ENCODE measurements around the gene NEGR1.
A peak's percentile ranks its signal among the peaks of the same experiment; 100 is the strongest.

Gene NEGR1

GRCh38 chr1:71834601-71835441 is 447.5 kb downstream of the NEGR1 start:
- DNase-seq, result no peak

DNA sequence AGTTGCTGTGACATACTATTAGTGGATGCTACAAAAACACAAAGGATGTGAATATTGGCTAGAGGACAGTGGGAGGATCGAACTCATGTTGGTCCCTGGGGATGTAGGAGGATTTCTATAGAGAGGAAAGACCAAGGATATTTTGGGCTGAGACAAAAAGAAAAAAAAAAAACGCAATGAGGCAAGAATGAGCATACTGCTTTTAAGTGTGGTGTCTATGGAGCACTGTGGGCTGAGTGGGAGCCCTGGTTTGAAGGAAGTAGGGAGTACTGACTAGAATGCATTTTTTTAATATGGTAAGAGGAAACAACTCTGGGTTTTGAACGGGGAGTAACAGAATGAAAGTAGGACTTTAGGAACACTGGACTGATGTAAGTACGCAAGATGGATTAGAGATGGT is 450.7 kb downstream of the NEGR1 start:
- peak; percentile 41 for DNase-seq

DNA sequence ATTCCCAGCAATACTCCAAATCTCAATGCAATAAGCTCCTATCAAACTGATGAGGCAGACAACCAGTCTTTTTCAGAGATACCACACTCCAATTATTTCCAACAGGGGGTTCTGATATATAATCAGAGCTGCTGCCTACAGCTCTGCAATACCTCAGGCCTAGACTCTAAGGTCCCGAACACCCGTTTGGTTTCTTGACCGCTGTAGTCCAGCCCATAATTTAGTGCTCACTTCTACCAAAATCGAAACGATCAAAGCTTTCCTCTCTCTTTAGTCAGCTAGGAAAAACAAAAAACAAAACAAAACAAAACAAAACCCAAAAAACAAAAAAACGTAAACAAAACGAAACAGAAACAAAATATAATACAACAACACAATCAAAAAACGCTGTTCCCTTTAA is 453.0 kb downstream of the NEGR1 start:
- DNase-seq, result no peak

DNA sequence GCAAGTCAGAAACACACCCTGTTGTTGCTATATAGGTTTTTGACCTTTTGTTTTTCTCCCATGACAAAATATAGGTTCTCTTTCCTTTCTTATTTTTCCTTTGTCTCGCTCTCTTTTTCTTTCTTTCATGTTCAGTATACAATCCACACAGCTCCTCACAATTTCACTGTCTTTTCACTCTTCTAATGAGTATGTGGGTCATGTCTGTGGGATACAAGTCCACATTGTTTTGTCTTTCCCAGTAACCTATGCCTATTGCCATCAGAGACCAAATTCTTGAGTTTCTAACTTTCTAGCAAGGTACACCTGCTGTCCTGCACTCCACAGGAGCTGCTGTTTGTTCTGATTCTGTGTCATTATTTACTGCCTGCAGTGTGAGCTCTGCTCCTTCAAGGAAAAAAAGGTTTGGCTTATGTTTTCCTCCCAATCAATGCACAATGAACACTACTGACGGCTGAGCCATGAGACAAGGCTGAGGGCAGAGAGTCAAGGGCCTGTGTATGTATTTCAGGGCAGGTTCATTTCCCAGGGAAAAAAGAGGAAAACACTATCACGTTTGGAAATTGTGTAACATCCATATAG is 453.8 kb downstream of the NEGR1 start:
- no peak for DNase-seq

DNA sequence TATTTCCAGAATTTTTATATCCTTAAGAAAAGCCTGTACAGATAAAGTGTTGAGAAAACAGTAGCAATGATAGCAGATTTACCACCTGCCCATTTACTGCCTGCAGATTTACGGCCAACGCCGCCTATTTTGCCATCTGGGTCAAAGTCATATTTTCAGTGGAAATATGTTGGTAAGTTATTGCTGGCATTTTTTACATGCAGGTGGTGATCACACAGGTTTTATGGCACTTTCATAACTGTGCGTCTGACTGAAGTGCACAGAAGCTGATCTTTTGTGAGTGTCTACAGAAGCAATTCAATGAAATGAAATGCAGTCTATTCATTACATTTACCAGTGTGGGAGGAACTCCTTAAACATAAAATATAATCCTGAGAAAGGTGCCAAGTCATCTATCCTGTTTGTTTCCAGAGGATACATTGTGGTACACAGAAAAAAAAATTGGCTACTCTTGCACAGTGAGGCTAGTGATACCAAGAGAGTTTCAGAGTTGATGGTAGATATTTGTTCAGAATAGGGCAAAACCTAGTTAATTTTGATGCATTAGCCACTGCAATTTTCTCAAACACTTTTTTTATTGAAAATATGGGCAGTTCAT is 458.5 kb downstream of the NEGR1 start:
- no peak for DNase-seq

DNA sequence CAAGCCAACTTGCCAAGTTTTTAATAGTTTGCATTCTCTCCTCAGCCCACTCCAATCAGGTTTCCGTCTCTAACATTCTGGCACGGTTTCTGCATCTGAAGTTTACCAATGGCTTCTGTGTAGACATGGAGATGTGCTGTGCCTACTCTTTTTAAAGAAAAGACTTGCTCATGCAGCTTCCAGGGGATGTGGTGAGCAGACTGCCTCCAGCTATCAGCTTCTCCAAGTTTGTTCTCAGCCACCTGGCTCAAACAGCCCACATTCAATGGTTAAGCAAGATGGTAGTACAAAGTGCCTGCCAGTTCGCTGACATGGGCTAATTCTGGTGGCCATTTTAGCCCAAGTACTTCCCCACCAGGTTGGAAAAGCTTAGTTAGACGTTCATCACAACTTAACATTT is 465.3 kb downstream of the NEGR1 start:
- DNase-seq, result no peak

DNA sequence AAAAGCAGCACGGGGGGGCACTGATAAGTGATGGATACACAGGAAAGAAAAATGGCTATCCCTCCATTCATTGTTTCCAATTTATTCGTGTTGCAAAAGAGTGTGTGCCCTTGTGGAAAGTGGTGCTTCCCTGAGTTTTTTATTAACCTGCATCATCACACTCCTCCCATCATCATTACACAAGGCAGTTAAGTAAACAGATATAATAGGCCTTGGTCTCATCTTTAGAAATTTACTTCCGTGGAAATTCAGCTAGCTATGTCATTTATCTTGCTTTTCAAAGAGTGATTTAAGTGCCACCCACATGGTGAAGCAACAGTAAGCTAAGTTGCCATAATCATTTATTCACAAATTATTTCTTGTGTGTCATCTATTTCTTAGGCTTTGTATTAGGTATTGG is 473.3 kb downstream of the NEGR1 start:
- DNase-seq, result no peak

DNA sequence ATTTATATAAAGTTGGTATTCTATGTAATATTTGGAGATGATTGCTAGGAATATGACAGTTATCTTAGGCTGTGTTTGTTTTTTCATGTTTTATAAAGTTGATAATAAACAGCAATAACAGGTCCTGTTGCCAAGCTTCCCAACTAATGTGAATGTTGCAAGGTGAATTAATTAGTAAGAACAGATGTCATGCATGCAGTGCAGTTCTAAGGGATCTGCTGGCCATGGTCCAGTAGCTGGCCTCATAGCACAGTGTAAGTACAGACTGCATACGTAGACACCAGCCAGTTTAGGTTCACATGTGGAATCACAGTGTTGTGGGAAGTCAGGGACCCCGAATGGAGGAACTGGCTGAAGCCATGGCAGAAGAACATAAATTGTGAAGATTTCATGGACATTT is 478.2 kb downstream of the NEGR1 start:
- no peak for DNase-seq

DNA sequence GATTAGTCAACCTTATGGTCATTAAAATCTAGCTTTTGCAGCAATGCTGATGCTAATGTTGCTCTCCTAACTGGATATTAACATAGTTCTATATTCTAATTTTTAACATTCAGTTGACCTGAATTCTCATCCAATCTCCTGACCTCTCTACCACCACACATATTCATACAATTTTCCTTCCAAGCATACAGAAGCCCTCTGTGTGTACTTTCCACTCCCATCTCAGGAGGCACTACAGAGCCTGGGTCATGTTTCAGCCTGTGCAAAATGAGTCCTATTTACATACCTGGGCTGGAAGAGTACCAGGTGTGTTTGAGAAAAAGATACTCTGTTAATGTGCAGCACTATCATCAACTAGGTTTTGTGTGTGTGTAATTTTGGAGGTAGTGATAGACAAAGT is 486.3 kb downstream of the NEGR1 start:
- no peak for DNase-seq

- DNase-seq, result peak; percentile 88
These were observed 490.1 kb downstream of the NEGR1 start for GRCh38 chr1:71792264-71792663.

- DNase-seq, result no peak
These were observed 494.2 kb downstream of the NEGR1 start for GRCh38 chr1:71788113-71788512.

- DNase-seq, result no peak
These were observed 494.6 kb downstream of the NEGR1 start for GRCh38 chr1:71787699-71788098.

GRCh38 chr1:71786218-71786617 is 496.1 kb downstream of the NEGR1 start:
- DNase-seq, result no peak

- DNase-seq, result no peak
These were observed 496.9 kb downstream of the NEGR1 start for GRCh38 chr1:71785450-71785849.

GRCh38 chr1:71785000-71785399 is 497.3 kb downstream of the NEGR1 start:
- no peak for DNase-seq

DNA sequence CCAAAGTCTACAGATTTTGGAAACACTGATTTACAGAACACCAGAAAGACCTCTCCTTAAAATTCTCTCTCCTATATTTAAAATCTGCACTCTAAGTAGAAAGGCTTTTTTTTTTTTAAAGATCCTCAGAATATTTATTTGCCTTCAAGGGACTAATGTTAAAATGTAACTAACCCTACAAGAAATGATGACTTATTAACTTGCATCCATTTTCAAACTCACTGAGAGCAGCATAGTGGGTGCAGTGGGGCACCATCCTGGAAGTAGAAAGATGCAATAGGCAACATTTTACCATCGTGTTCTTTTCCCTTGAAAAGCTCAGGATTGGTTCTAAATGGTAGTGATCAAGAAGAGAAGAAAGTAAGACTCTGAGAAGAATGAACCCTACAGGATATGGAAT is 498.1 kb downstream of the NEGR1 start:
- DNase-seq, result no peak

DNA sequence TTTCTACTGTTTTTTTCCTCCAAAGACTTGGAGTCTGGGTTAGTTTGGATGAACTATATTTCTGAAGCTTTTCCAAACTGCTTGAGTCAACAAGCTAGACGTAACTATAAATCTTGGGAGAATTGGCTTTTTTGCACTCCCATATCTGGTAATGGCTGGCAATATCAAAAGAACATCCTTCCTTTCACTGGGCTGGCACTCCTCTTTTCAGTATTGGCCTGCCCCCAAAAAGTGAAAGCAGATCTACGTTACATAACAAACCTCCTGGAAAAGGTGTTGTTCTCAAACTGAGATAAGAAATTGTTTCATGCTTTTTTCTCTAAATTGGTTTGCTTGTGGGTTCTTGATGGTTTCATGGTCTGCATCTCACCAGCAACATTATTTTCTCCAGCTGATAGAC is 499.3 kb downstream of the NEGR1 start:
- DNase-seq, result no peak

GRCh38 chr1:71781450-71781849 is 500.9 kb downstream of the NEGR1 start:
- no peak for DNase-seq

- DNase-seq, result peak; percentile 16
These were observed 501.7 kb downstream of the NEGR1 start for GRCh38 chr1:71780681-71781080.

- DNase-seq, result no peak
These were observed 503.4 kb downstream of the NEGR1 start for GRCh38 chr1:71778940-71779339.

GRCh38 chr1:71777094-71777493 is 505.2 kb downstream of the NEGR1 start:
- no peak for DNase-seq

- DNase-seq, result peak; percentile 20
These were observed 507.6 kb downstream of the NEGR1 start for GRCh38 chr1:71774705-71775104.

DNA sequence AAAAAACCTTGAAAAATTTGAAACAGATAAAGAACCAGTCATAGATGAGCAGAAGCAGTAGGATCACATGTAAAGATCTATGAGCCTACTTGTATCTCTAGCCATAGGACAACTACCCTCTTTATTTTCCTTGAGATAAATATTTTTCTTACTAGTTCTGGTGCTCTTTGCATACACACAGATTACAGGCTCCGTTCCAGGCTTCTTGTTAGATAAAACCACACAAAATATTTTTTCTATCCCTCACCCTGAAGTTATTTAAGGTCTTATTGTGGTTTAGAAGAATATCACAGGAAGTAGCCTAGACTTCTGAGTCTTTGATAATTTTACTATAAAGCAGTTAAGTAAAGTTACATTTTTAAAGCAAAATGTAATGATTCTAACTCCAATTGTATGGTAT is 512.2 kb downstream of the NEGR1 start:
- no peak for DNase-seq

GRCh38 chr1:71766748-71767147 is 515.6 kb downstream of the NEGR1 start:
- peak; percentile 79 for DNase-seq
